Left renal pelvis (tissue), 4 donors: ENCODE measurements around the gene GPC6. TPM values are rescaled to one million over a fixed set of nuclear protein-coding genes. Genes with fewer than 3 reads are reported as not detected.
"Not testable (repeated sequence)": the region's sequence is repeated elsewhere in the genome, so short reads cannot be mapped to it uniquely, and the experiment has no call there.

ENCODE experiments used
- DNase-seq, 4 donors: peaks; one replicate each; pipeline ENCODE4 v3.0.0-alpha.2; 2013; ENCODE audit warnings: low read depth in 4 of 4, low spot score in 3 of 4
- polyA plus RNA-seq, 4 donors: library from polyadenylated mRNA; unstranded; fragments of 120-200 nt; gene quantifications; one replicate each; pipeline ENCODE4 v1.2.1, GENCODE V29; 2013; ENCODE audit not compliant: insufficient read length in 4 of 4

GPC6 gene
- polyA plus RNA-seq, 4 donors, result 49.8 to 74.4 (median 65.2) TPM

DNA sequence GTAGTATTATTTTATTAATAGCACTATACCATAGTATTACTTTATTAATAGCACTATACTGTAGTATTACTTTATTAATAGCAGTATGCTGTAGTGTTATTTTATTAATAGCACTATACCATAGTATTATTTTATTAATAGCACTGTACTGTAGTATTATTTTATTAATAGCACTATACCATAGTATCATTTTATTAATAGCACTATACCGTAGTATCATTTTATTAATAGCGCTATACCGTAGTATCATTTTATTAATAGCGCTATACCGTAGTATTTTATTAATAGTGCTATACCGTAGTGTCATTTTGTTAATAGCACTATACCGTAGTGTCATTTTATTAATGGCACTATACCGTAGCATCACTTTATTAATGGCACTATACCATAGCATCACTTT lies 191.8 kb downstream of the GPC6 start:
- DNase-seq, result no peak

DNA sequence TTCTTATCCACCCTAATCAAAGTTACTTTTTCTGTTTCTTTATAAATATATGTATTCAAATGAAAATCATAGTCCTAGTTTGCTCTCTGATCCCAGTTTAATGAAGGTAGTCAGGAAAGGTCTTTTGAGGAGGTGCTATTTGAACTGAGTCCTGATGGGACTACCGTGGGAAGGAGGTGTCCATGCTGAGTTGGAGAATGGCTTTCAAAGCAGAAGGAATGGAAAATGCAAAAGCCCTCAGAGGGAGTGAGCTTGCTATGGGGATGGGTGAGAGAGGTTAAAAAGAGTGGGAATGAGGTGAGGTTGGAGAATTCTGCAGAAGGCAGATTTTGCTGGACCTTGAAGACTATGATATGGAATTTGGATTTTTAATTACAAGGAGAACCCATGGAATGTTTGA lies 193.6 kb downstream of the GPC6 start:
- no peak for DNase-seq

- DNase-seq, result no peak
These were observed 194.3 kb downstream of the GPC6 start for GRCh38 chr13:93420887-93421286.

DNA sequence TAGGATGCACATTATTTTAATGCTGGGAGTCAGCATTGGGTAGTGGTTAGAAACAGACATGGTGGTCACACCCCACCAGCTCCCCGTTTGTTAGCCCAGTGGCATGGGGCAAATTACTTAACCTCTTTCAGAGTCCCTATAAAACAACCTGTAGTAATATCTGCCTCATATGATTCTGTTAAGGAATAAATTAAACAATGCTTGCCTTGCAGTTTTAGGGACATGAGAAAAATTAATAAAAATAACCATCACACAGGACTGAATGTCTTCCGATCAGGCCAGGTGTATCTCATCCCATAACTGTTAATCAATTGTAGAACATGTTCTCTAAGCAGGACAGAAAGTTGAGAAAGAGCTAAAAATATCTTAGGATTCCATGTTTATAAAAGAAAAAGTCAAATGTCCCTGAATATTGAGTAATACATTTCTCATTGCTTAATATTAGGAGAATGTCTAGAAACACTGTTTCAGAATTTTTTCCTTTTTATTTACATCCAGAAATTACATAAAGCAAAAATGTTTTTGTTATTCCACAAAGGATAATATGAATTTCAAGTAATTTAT lies 196.5 kb downstream of the GPC6 start:
- no peak for DNase-seq

GRCh38 chr13:93425411-93425810 lies 198.8 kb downstream of the GPC6 start:
- no peak for DNase-seq

DNA sequence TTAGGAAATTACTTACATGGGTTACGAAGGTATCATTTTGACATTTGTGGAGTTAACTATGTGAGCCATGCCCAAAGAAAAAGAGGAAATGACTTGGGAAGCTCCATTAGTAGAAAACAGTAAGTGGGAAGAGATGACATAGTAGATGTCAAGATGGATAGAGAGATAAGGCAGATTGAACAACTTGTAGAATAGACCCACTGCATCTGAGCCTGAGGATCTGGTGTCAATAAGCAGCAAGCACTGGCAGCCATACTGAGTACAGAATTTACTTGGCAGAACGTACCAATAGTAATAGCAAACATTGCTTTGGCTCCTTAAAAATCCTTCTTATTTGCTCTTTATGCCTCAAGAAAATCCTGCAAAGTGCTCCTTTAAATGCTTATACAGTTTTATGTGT lies 203.8 kb downstream of the GPC6 start:
- DNase-seq, result no peak

DNA sequence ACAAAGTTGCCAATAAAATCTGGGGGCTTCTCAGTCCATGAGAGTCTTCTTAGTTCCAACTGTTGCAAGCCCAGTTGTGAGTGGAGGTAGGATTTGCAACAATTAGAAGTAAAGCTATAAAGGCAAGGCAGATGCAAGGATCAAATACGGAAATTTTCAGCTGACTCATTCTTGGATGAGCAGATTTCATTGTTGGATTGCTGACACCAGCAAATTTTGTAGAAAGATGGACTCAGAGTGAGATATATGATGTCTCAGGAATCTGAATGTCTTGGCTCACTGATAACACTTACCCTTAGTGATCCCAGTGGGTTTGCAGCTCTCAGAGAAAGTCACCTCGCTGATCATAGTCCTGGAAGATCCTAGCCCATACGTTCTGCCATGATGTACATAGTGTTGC lies 209.0 kb downstream of the GPC6 start:
- no peak for DNase-seq

- no peak for DNase-seq
These were observed 210.5 kb downstream of the GPC6 start for GRCh38 chr13:93437081-93437480.

DNA sequence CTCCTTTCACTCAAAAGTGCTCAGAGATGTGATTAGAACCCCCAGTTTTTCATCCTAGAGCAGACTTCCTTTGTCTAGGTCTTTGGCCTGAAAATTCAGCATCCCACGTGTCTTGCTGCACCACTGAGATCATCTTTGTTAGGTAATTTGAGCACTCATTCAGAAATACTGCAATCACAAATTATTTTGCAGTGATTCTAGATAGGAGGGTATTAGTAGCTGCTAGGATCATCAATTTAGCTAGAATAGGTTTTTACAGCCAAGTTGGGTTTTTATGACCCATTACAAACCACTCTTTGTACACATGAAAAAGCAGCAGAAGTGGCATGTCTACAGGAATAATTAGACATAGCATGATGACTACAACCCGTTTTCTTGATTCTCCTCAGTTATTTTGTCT lies 219.6 kb downstream of the GPC6 start:
- DNase-seq, result no peak

DNA sequence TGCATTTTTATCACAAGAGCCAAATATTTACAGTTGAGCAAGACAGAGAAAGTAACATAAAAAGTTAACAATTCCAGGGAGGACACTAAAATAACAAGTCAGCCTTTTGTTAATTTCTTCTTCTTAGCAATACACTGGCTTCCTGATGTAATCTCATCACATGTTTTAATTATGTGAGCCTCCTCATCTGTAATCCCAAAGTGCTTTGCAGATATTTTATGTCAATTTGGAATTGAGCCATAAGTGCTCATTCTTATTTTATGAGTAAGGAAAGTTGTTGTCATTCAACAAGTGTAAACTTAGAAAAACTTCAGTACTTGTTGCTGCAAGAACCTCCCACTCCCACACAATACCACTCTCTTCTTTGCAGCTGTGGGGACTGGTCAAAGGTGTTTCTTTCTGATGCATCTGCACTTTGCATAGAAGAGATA lies 223.6 kb downstream of the GPC6 start:
- DNase-seq, result no peak

- no peak for DNase-seq
These were observed 224.2 kb downstream of the GPC6 start for GRCh38 chr13:93450761-93451160.

- DNase-seq, result not testable (repeated sequence)
These were observed 228.1 kb downstream of the GPC6 start for GRCh38 chr13:93454676-93455235.

DNA sequence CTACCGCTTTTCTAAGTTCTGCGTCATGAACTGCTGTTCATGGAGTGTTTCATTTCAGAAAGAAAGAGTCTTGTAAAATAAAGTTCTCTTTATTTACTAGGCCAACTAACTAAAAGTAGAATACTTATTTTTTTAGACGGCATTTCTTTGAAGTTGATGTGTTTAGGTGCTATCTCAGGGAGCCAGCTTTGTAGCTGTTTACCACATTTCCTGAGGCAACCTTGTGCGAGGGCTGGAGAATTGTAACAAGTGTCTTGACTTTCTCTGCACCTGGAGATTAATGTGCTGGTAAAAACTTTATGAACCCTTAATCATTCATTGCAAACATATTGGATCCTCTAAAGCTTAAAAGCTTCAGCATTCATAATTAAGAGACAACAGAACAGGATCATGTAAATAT lies 229.3 kb downstream of the GPC6 start:
- no peak for DNase-seq

DNA sequence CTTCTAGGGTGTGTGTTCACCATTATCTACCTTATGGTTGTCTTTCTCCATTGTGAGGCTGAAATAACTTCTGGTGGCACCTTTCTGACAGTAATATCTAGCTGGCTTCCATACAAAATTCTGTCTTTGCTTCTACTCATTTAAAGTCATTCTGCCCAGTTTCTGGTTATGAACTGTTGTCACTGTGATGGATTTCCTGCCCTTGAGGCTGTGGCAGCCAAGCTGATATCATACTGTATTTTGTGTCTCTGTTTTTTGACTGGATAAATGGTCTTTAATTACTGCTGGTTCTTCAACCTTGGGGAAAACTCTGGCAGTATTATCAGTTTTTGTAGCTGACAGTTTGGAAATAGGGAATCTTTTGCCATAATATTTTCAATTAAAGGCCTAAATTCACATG lies 233.4 kb downstream of the GPC6 start:
- DNase-seq, result no peak

GRCh38 chr13:93462151-93462550 lies 235.5 kb downstream of the GPC6 start:
- DNase-seq, result no peak

GRCh38 chr13:93466502-93467036 lies 240.0 kb downstream of the GPC6 start:
- DNase-seq, result no peak

DNA sequence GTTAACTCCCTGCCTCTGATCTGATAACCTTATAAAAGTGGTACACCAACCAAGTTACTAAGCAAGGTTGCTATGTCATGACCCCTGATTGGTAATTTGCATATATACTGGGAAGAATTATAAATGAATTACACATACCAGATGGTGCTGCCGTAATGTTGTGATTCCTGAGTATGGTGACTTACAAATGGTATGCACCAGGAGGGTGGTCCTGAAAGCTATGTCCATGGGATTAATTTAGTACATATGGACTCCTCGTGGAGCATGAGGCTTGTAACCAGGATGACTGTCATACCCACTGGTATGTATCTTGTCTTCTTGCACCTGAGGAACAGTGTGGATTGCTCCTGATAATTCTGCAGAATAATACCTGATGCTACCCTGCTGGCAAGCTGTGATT lies 240.6 kb downstream of the GPC6 start:
- no peak for DNase-seq

DNA sequence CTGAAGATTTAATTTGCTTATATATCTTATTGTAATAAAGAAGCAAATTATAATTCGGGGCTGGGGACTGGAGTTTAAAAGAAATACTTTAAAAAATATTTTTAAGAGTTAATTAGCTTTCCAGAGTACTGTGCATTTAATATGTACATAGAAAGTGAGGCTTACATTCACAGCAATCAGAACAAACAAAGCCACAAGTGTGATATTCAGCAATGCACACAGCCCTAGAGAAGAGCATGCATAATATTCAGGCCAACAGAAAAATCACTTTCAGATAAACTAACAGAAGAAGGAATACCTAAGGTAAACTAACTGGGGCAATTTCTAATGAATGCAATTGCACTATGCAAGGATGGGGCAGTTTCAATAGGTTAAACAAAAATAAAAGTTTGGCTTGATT lies 241.8 kb downstream of the GPC6 start:
- DNase-seq, result no peak

DNA sequence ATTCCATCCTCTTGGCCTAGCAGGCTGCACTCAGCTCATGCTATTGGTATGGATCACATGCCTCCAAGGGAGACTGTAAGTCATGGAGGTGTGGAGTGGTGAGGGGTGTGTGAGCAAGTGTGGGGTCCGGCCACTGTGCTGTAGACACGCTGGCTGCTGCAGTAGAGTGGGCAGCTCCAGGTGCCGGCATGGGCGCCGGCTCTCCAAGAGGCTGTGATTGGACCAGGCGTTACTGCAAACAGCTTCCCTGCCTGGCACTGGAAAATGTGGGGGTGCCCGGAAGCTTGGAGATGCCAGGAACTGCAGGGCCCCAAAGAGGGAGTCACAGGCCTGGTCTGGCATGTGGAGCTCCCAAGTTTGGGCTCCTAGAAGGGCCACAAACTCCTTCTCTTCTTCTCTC lies 245.7 kb downstream of the GPC6 start:
- no peak for DNase-seq

DNA sequence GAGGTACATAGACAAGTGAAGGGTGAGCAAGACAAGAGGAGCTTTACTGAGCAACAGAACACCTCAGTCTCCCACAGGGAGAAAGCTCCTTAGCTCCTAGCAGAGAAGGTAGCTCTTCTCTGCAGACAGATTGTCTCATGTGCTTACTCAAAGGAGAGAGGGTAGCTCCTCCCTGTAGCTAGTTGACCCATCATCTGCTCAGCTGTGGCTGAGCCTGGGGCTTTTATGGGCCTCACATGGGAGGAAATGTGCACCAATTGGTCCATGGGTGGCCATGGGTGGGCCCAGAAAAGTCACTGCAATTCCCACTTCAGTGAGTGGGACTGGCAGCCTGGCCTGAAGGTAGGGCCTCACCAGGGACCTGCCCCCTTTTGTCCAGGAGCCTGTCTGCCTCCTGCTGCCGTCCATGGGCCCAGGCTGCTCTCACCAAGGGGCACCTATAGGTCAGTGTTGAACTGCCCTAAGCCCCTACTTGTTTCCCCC lies 246.2 kb downstream of the GPC6 start:
- DNase-seq, result no peak

DNA sequence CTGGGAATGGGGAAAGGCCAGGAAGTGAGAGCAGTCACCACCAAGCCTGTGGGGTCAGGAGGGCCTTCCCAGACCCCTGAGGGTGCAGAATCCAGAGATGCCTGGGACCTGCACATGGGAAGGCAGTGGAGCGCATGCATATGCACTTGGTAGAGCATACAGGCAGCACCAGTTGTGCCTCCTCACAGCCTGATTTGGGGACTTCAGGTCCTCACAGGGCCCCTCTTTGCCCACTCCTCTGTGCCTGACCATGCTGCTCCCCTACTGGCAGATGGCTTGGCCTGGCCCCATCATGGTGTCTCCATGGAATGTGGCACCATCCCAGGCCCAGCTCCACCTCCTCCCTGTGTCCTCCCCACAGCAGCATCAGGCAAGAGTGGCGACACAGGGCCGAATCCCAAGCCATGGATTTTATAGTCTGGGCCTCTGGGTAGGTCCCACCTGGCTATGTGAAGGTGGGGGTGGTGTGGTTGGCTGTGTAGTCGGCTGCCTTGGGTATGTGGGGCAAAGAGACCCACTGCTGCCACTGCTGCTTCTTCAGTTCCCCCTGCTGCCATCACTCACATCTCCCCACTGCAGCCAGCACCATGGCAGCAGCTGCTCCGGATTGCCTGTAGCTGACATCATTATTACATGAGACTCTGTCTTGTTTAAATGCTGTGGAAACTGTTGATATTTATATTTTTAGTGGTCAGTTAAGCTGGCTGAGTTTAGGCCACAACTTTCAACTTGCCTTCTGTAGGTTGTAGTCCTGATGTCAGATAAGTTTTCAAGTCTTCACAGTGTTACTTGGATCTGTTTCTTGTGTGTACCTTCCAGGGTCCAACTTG lies 247.0 kb downstream of the GPC6 start:
- no peak for DNase-seq

GRCh38 chr13:93476175-93476574 lies 249.6 kb downstream of the GPC6 start:
- DNase-seq, result no peak
